Uterus (tissue), 2 donors: Measurements from ENCODE around the gene TMEM14B.

Experiments used
- CTCF ChIP-seq, 4 experiments: fragments of 200-600 bp in 2 of 4; fragments of 450-650 bp in 2 of 4; sonication (generic) in 2 of 4; IDR thresholded peaks; one replicate each; pipeline ENCODE4 v1.5.1; 2016 to 2019; ENCODE audit warnings: antibody characterized with exemption in 4 of 4, mild to moderate bottlenecking in 2 of 4, moderate library complexity in 1 of 4
- POLR2A ChIP-seq, 2 donors: fragments of 450-650 bp; IDR thresholded peaks; one replicate each; pipeline ENCODE4 v1.6.1; 2016; ENCODE audit warnings: antibody characterized with exemption in 2 of 2, mild to moderate bottlenecking in 1 of 2, moderate library complexity in 1 of 2

DNA sequence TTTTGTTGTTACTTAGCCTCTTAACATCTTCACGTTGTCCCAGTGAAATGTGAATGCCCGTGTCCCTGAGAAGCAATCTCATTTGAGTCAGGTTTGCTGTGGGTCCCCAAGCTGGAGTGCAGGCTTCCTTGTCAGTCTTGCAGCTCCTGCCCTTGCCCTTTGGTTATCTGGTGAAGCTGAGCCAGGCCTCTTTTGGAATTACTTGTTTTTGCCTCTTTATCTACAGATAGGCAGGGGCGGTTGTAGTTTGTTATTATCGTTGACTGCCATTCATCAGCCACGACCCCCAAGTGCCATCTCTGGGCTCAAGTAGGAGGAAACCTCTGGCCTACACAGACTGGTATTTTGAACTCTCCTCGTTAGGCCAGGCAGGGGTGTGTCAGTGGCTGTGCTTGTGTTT lies 22.6 kb upstream of the TMEM14B start:
- TF ChIP-seq CTCF (IDR thresholded peaks at IDR 0.05) (no peak), POLR2A (IDR thresholded peaks at IDR 0.05) (no peak)
